AG09309 (cell line): Measurements from ENCODE around the gene LYZL2.

Experiments used
- DNase-seq: peaks from one replicate; pipeline ENCODE4 v3.0.0-alpha.2; 2010; ENCODE audit warnings: low read depth
- H3K4me3 ChIP-seq: 2 replicates; pipeline ENCODE4 v1.5.1; 2011; ENCODE audit warnings: mild to moderate bottlenecking, low read depth, low read length, moderate library complexity; ENCODE audit not compliant: control insufficient read depth
- TF ChIP-seq, protein P1 (sequence below): IDR thresholded peaks from 2 replicates; pipeline ENCODE4 v1.5.1; 2011; ENCODE audit warnings: mild to moderate bottlenecking, low read depth, low read length, inconsistent platforms; ENCODE audit not compliant: insufficient read depth, control insufficient read depth; ENCODE audit errors: missing control alignments

Gene LYZL2

DNA sequence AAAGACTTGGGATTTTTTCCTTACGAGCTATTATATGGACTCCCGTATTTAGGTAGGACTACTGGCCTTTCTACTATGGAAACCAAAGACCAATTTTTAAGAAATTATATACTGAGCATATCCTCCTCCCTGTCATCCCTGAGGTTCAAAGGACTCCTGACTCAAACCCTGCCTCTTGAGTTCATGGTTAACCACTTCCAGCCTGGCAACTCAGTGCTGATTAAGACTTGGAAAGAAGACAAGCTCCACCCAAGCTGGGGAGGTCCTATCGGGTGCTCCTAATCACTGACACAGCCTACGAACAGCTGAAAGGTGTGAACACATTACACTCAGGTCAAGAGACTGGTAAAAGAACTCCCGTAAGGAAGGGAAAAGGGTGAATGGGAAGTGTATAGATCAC, 66.8 kb downstream of the LYZL2 start:
- no peak for DNase-seq
- H3K4me3 ChIP-seq, result no peak overlapping the region
- TF ChIP-seq, protein P1, sequence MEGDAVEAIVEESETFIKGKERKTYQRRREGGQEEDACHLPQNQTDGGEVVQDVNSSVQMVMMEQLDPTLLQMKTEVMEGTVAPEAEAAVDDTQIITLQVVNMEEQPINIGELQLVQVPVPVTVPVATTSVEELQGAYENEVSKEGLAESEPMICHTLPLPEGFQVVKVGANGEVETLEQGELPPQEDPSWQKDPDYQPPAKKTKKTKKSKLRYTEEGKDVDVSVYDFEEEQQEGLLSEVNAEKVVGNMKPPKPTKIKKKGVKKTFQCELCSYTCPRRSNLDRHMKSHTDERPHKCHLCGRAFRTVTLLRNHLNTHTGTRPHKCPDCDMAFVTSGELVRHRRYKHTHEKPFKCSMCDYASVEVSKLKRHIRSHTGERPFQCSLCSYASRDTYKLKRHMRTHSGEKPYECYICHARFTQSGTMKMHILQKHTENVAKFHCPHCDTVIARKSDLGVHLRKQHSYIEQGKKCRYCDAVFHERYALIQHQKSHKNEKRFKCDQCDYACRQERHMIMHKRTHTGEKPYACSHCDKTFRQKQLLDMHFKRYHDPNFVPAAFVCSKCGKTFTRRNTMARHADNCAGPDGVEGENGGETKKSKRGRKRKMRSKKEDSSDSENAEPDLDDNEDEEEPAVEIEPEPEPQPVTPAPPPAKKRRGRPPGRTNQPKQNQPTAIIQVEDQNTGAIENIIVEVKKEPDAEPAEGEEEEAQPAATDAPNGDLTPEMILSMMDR, result no peak
